NCI-H2196 treated with DMSO at 0.1 percent for 48 hours (cell line): ENCODE data around the gene DCDC2C.

ENCODE experiments used
- DNase-seq: peaks from one replicate; lab custom pipeline; 2025; ENCODE audit not compliant: unreplicated experiment; lab: John Stamatoyannopoulos, UW

Gene DCDC2C

DNA sequence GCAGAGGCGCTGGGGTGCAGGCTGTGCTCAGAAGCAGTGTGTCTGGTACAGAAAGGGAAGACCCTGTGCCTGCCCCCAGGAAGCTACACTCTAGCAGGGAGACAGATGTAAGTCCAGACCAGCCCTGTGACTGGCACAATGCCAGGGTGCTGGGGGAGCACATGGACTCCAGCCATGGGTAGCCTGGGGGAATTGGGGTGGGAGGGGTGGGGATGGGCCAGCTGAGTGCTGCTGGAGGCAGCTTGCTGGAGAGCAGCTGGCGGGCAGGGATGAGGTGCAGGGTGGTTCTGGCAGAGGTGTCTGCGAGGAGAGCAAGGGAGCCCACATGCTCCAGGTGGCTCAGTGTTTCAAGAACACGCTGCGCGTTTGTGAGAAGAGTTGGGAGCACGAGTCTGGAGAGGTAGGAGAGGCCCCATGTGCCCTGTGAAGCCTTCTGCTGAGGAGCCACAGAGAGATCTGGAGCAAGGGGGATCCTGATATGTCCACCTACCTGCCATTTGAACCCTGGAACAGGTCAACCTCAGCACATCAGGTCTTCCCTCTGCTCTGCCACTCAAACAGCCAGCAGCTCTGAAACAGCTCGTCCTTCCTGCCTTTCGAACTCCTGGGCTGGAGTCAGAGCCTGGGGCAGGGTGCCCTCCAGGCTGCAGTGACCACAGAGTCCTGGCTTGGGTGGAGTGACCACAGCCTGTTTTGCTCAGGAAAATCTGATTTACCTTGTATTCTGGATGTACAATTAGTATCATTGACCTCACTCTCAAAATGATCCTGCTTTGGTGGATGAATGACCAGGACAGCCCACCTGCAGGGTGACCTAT, 30.3 kb upstream of the DCDC2C start:
- DNase-seq, result no peak

DNA sequence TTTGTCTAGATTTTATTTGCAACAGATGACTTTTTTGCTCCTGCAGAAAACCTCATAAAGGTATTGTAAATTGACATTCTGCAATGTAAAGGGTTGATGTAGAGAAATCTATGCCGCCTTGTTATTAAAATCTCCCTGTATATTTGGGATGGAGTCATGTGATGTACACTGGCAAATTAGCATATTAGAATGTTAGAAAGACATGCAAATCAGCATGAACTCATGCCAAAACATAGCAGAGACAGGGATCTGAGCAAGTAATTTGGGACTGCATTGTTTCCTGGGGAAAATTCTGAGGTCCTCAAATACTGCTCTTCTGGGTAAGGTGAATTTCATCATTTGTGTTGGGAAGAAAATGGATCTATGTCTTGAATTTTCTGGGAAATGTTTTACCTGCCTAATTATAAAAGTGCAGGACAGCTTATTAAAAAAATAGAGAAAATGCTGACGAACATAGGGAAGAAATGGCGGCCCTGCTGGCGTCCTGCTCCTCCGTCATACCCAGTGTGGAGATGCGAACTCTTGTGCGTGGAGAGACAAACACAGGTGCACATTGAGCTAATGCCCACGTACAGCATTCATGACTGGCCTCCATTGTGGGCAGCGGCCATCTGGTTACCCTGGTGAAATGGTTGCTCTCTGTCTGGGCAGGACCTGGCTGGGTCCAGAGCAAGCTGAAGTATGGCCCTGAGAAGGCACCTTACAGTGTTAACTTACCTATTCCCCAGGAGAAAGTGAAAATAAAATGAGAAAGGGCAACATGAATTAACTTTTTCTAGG, 29.1 kb upstream of the DCDC2C start:
- DNase-seq, result no peak

DNA sequence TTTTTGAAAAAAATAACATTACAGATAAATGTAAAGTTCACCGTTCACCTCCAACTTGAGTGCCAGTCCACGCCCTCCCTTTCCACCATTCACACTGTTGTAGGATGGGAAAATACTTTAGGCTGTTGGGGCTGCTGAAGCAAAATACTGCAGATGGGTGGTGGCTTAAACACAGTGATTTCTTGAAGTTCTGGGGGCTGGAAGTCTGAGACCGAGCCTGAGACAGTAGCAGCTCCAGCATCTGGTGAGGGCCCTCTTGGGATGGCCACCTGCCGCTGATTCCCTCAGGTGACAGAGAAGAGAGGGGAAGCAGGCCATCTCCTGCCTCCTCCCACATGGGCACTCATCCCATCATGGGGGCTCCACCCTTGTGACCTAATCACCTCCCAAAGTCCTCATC, 27.7 kb upstream of the DCDC2C start:
- no peak for DNase-seq

DNA sequence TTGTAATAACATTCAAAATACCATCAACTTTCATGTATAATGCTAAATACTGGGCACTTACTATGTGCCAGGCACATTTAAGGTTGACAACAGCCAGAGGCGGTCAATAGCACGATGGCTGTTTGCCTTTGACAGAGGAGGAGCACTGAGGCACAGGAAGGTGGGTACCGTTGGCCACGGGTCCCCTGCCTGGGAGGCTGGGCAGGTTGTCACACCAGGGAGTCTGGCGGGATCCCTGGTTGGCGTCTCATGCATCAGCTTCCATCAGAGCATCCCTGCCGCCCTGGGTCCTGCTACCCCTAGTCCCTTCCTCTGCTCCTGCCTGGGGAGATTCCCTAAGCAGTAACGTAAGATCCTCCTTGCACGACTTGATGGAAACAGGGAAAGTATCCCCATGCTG, 25.9 kb upstream of the DCDC2C start:
- DNase-seq, result no peak

DNA sequence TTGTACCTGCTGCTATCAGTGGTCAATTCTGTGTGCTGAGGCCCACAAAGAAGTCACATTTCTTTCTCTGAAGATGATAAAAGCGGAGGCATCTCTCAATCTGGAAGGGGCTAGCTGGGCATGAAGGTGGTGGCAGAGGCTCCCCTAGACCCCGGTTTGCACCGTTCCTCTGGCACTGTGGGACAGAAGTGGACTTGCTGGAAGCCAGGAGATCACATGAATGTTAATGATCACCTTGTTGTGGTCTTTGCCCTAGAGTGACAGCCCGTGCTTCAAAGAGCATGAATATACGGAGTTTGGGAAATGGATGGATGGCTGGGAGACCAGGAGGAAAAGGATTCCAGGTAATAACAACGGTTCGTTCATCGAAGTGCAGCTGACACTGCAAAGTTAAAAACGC, 25.2 kb upstream of the DCDC2C start:
- no peak for DNase-seq

DNA sequence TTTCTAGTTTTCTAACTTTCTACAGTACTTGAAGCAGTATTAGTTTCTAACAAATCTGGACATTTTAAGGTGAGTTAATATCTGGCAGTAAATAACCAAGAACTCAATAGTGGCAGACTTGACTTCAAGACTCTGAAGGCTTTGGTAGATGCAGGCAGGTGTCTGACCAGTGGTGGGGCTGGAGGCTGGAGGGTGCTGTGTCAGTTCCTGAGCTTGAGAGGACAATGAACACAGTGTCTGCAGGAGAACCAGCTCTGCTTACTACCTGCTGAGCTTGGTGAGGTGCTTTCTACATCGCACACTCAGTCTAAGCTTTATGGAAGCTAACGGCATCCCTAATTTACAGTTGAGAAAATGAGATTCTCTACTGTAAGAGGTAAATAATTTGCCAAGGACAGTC, 24.2 kb upstream of the DCDC2C start:
- no peak for DNase-seq

DNA sequence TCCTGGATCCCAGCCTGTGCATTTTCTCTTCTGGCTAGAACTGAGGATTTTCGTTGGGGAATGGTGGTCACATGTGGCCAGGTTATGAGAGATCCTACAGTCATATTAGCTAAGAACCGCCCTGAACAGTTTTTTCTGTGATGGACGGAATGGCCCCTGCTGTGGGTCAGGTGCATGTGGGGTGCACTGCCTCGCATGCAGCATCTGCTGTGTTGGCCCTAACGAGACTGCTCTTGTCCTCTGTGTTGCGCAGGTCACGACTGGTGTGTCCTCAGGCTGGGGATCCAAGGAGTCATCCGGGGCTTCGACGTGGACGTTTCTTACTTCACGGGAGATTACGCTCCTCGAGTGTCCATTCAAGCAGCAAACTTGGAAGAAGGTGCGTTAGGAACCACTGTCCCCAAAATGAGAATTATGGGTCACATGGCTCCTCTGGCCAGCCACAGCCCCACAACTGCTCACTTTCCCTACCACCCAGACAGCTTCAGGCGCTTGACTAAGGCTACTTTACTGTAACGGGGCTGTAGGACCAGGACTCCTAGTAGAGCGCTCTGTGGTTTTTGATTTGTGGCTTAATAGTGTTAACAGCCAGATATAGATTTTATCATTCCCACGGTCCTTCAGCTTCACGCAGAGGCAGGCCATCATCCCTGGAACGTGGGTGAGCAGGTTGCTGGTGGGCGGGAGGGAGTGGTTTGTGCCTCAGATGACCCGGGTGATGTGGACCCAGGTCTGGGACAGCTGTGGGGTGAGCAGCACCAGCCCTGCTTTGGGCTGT, 23.6 kb upstream of the DCDC2C start:
- no peak for DNase-seq

DNA sequence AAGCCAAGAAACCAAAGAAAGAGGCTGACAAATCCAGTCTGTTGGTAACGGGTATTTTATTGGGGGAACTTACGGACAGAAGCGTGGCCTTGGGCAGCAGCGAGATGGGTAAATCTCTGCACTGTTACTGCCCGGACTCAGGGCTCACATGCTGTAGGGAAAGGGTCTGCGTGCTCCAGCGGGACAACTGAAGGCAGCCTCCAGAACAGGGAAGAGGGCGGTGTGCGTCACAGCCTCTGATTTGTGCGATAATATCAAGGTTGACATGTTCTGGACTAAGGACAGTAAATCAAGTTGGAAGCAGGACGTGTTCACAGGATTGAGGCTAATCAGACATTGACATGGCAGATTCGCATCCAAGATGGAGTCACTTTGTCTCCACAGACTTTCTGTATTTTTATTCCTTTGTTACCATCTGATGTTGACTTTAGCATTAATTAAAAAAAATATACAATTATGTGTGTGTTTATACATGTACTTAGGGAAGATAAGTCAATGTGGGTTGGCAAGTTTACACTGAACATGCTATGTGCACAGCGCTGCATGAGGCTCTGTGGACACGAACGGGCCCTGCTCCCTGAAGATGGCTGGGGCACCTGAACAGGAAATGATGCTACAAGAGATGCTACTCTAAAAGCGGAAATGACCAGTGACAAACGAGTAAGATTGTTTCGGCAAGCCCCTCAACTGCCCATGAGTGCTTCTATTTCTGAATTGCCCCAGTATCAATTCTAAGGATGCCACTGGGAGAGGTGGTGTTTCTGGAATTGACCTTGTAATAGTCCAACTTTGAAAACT, 22.6 kb upstream of the DCDC2C start:
- DNase-seq, result no peak

DNA sequence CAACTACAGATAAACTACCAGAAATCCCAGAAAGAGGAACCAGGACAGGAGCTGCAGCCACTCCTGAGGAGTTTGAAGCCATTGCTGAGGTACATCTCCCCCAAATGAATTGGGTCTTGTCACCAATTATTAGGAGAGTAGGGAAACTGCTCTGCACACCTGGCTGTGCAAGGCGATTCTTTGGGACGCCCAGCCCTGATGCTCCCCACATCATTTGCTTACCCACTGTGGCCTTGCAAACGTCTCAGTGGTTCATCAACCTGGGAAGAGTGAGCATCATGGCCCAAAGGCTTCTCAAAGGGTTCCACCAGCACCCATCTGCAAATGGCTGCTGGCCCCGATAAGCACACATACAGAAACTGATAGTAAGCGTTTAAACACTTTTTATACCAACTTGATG, 21.8 kb upstream of the DCDC2C start:
- DNase-seq, result no peak

DNA sequence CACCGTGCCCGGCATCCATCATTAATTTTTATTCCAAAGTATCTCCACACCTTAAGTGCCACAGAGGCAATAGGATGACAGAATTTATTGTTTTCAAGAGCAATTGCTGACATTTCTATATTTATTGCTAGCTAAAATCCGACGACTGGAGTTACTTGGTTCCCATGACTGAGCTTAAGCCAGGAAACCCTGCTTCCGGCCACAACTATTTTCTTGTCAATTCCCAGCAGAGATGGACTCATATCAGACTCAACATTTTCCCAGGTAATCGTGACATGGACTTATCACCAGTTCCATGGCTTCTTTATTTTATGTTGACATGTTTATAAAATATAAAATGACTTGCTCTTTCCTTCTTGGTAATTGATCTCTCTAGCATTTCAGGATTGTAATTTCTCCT, 20.6 kb upstream of the DCDC2C start:
- DNase-seq, result no peak

DNA sequence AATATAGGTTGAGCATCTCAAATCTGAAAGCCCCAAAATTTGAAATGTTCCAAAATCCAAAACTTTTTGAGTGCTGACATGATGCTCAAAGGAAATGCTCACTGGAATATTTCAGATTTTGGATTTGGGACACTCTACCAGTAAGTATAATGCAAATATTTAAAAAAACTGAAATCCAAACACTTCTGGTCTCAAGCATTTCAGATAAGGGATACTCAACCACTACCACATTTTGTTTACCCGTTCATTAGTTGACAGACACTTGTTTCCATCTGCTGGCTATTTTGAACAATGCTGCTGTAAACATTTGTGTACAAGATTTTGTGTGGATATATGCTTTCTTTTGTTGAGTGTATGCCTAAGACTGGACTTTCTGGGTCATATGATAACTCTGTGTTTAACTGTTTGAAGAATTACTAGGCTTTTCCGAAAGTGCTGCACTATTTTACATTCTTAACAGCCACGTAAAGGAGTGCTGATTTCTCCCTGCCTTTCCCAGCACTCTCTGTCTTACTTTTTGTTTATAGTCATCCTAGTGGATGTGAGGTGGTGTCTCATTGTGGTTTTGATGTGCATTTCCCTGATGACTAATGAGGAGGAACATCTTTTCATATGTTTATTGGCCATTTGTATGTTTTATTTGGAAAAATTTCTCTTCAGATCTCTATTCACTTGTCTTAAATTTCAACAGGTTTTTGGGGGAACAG, 19.5 kb upstream of the DCDC2C start:
- DNase-seq, result no peak

DNA sequence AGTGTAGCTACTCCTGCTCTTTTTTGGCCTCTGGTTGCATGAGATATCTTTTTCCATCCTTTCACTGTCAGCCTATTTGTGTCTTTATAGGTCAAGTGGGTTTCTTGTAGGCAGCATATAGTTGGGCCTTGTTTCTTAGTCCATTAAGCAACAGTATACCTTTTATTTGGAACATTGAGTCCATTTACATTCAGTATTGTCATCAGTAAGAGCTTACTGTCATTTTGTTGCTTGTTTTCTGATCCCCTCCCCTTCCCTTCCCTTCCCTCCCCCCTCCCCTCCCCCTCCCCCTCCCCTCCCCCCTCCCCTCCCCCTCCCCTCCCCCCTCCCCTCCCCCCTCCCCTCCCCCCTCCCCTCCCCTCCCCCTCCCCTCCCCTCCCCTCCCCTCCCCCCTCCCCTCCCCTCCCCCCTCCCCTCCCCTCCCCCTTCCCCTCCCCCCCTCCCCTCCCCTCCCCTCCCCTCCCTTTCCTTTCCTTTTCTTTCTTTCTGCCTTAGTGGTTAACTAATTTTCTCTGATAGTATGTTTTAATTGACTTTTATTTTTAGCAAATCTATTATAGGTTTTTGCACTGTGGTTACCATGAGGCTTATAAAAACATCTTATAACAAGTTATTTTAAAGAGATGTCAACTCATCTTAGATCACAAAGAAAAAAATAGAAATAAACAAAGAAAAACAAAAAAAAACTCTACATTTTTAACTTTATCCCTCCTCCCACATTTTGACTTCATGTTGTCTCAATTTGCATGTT, 13.2 kb upstream of the DCDC2C start:
- DNase-seq, result no peak

DNA sequence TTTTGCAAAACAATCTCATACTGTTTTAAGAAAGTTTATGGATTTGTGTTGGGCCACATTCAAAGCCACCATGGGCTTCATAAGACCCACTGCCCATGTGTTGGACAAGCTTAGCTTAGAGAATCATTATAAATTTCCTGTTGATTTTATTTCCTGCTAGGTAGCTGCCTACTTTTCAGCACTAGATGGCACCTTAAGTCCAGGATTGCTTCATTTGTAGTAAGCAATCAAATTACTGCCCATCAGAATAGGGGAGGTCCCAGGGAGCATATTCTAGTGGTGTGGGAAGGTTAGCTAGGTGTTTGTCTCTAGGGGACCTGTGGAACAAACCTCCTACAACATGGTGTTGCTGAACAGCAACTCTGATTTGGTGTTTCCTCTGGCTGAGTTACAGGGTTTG, 11.0 kb upstream of the DCDC2C start:
- peak; percentile 37 for DNase-seq

DNA sequence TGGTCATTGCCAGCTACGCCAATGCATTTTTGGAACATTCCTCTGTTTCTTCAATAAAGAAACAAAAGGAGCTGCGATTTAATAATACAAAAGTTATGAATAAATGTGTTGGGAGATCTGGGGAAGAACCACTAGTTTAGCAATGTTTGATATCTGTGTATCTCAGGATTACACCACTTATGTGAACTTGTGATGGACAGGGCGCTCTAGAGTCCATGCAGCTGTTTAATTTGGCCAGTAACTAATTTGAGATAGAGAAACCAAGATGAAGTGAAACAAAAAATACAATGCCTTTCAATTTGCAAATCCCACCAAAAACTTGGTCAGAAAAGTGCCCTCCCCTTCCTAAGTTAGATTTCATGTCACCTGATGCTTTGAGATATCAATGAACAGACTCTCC, 6.8 kb upstream of the DCDC2C start:
- no peak for DNase-seq

DNA sequence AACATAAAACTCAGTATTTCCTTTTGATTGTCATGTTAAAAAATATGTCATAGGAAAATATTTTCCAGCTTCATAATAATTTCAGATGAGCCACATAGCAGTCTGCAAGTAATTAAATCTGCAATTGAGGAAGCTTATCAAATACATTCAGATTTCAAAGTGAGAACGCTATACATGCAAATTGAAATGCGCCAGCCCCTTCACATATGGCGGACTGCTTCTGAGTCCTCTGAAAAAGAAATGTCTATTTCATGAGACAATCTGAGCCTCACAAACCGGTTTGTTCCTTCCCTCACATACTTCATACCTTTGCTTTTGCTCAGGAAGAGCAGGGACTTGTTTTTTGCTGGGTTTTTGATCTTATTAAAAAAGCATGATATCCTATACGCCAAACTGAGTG, 2.3 kb upstream of the DCDC2C start:
- DNase-seq, result no peak

DNA sequence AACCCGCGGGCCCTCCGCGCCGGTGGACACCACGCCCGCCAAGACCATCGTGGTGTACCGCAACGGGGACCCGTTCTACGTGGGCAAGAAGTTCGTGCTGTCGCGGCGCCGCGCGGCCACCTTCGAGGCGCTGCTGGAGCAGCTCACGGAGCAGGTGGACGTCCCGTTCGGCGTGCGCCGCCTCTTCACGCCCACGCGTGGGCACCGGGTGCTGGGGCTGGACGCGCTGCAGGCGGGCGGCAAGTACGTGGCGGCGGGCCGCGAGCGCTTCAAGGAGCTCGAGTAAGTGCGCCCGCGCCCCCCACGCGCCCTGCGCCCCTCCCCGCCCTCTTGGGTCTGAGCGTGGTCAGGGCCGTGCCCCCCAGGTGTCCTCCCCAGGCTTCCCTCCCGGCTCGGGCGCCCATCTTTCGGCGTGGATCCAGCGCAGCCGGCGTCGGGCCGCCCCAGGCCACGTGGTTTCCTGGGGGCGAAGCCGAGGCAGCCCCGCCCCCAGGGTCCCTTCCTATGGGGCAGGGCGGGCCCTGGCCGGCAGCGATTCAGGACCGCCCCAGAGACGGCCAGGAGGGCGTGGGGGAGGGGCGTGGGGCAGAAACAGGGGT, 481 bp downstream of the DCDC2C start:
- DNase-seq, result no peak

DNA sequence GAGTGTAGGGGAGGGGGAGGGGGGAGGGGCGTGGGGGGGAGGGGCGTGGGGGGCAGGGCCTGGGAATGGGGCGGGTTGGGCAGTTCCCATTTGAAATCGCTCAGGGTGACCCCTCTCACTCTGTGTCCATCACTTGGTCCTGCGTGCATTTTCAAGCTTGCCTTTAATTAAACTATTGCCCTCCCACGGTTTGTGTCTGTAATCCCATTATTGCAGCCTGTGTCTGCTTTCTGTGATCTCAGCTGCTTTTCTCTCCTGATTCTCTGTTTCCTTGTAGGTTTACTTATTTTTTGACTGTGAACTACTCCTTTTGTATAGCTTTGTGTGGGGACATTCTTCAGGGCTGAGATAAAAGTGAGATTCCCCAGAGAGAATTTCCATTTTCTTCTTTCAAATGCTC, 1.3 kb downstream of the DCDC2C start:
- no peak for DNase-seq

DNA sequence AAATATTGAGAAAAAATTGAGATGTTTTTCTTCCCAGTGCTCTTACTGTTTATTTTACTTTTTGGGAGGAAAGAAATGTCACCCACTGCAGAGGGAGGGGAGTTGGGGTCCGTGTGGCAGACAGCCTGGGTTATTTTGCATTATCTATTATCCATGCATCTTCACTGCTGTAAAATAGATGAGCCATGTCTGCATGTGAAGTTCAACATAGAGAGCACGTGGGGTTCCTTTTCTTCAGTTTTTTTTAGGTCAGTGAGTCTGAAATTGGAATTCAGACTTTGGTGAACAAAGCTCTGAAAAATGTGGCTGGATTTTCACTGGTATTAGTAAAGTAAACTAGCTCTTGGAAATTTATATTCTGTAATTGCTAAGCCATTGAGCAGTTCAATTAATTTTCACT, 2.4 kb downstream of the DCDC2C start:
- DNase-seq, result no peak

DNA sequence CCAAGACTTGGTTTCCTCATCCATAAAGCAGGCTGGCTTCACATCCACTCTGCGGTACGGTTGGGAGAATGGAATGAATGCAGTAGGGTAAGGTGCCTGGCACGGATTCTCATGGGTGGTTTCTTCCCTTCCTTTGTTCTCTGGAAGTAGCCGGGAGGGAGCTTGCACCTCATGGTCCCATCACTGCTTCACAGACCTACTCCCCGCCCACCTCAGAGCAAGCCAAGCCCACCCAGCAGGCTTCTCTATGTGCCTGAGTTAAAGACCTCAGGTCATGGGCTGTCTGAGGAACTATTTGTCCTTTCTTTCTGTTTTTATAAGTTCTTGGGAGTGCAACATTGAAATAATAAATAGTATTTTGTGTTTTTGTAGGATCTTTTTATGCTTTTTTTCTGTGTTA, 3.5 kb downstream of the DCDC2C start:
- DNase-seq, result no peak
